ENCODE results near the gene FIBP.

GRCh38 chr11:65847746-65848145 is 40.5 kb downstream of the FIBP start:
- TF ChIP-seq CTCF (IDR thresholded peaks at IDR 0.05) (no peak), POLR2A (IDR thresholded peaks at IDR 0.05) (no peak)
